Measurements from ENCODE around the gene PRSS57. TPM values are rescaled to one million over a fixed set of nuclear protein-coding genes. Genes with fewer than 3 reads are reported as not detected.

PRSS57 gene
- total and polyA plus RNA-seq, 2 of the 13 experiments (the other 11 are each of a cell fraction or from before 2014, with no cell fraction given): 0.12 TPM; not detected in 1

DNA sequence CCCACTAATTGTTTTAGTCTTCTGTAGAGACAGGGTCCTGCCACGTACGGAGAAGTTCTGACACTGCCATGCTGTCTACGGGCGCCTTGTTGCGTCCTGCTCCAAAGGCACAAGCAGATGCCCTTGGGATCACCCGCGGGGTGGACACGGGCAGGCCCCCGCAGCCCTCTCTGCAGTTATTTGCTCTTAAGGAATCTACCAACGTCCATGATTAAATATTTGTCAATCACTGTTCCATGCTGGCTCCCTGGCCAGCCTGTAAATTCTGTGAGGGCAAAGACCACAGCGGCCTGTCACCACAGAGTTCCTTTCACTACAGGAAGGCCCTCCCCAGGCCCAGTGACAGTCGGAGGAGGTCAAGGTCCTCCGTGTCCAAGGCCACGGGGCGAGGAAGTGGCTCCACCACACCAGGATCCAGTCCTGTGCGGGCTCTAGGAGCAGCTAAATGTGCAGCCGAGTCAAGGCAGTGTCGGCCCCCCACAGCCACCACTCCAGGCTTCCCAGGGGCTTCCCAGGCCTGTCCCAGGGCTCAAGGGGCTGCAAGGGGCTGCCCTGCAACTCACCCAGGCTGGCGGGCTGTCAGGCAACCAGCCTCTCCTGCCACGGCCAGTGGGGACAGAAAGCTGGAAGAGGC is 34.3 kb downstream of the PRSS57 start (continued):
- peak; percentile 57; the same call in 1 of the 2 replicates for TF ChIP-seq ZFP90 (CRISPR knock-in tag; IDR thresholded peaks at IDR 0.05; ENCODE audit: borderline replicate concordance)
- TF ChIP-seq IRF2 (CRISPR knock-in tag; IDR thresholded peaks at IDR 0.05): peak; percentile 91
- no peak for TF ChIP-seq ZNF572 (CRISPR knock-in tag; IDR thresholded peaks at IDR 0.05)
- no peak for TF ChIP-seq ZBTB42 (CRISPR knock-in tag; IDR thresholded peaks at IDR 0.05)
- TF ChIP-seq, protein P1, sequence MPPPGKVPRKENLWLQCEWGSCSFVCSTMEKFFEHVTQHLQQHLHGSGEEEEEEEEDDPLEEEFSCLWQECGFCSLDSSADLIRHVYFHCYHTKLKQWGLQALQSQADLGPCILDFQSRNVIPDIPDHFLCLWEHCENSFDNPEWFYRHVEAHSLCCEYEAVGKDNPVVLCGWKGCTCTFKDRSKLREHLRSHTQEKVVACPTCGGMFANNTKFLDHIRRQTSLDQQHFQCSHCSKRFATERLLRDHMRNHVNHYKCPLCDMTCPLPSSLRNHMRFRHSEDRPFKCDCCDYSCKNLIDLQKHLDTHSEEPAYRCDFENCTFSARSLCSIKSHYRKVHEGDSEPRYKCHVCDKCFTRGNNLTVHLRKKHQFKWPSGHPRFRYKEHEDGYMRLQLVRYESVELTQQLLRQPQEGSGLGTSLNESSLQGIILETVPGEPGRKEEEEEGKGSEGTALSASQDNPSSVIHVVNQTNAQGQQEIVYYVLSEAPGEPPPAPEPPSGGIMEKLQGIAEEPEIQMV (CRISPR knock-in tag; IDR thresholded peaks at IDR 0.05; ENCODE audit: low read depth): no peak; the same call in 1 of the 2 replicates
- TF ChIP-seq, protein P2, sequence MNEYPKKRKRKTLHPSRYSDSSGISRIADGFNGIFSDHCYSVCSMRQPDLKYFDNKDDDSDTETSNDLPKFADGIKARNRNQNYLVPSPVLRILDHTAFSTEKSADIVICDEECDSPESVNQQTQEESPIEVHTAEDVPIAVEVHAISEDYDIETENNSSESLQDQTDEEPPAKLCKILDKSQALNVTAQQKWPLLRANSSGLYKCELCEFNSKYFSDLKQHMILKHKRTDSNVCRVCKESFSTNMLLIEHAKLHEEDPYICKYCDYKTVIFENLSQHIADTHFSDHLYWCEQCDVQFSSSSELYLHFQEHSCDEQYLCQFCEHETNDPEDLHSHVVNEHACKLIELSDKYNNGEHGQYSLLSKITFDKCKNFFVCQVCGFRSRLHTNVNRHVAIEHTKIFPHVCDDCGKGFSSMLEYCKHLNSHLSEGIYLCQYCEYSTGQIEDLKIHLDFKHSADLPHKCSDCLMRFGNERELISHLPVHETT (CRISPR knock-in tag; conservative IDR thresholded peaks at IDR 0.05): peak; percentile 87
- TF ChIP-seq, protein P3, sequence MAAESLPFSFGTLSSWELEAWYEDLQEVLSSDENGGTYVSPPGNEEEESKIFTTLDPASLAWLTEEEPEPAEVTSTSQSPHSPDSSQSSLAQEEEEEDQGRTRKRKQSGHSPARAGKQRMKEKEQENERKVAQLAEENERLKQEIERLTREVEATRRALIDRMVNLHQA (CRISPR knock-in tag; IDR thresholded peaks at IDR 0.05): no peak
- peak; percentile 81 for TF ChIP-seq POGZ (CRISPR knock-in tag; IDR thresholded peaks at IDR 0.05)
- TF ChIP-seq, protein P4, sequence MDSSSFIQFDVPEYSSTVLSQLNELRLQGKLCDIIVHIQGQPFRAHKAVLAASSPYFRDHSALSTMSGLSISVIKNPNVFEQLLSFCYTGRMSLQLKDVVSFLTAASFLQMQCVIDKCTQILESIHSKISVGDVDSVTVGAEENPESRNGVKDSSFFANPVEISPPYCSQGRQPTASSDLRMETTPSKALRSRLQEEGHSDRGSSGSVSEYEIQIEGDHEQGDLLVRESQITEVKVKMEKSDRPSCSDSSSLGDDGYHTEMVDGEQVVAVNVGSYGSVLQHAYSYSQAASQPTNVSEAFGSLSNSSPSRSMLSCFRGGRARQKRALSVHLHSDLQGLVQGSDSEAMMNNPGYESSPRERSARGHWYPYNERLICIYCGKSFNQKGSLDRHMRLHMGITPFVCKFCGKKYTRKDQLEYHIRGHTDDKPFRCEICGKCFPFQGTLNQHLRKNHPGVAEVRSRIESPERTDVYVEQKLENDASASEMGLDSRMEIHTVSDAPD (CRISPR knock-in tag; IDR thresholded peaks at IDR 0.05): no peak; the same call in 1 of the 2 replicates
- no peak for TF ChIP-seq RFX1 (IDR thresholded peaks at IDR 0.05)
- TF ChIP-seq ZFP62 (CRISPR knock-in tag; IDR thresholded peaks at IDR 0.05): peak; percentile 55; the same call in 1 of the 2 replicates
- TF ChIP-seq ZNF383 (CRISPR knock-in tag; IDR thresholded peaks at IDR 0.05; ENCODE audit: borderline replicate concordance): no peak
- no peak; the same call in 1 of the 2 replicates for TF ChIP-seq ZBTB21 (CRISPR knock-in tag; IDR thresholded peaks at IDR 0.05)
- no peak for TF ChIP-seq ZNF782 (CRISPR knock-in tag; IDR thresholded peaks at IDR 0.05; ENCODE audit: borderline replicate concordance)
- 0 out of 2 replicates have a peak, but pooled peaks have one; percentile 82 for TF ChIP-seq ZNF138 (CRISPR knock-in tag; IDR thresholded peaks at IDR 0.05; ENCODE audit: low read depth)
- TF ChIP-seq, protein P5, sequence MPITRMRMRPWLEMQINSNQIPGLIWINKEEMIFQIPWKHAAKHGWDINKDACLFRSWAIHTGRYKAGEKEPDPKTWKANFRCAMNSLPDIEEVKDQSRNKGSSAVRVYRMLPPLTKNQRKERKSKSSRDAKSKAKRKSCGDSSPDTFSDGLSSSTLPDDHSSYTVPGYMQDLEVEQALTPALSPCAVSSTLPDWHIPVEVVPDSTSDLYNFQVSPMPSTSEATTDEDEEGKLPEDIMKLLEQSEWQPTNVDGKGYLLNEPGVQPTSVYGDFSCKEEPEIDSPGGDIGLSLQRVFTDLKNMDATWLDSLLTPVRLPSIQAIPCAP (CRISPR knock-in tag; IDR thresholded peaks at IDR 0.05; ENCODE audit: low read depth): no peak; the same call in 1 of the 2 replicates
- TF ChIP-seq EZH2 (conservative IDR thresholded peaks at IDR 0.05; ENCODE audit: low read depth, low read length): no peak
- no peak for TF ChIP-seq CENPX (CRISPR knock-in tag; IDR thresholded peaks at IDR 0.05)
- peak; percentile 85 for TF ChIP-seq THAP11 (CRISPR knock-in tag; IDR thresholded peaks at IDR 0.05)
- no peak for TF ChIP-seq NFATC3 (CRISPR knock-in tag; IDR thresholded peaks at IDR 0.05)
- no peak for TF ChIP-seq ZNF644 (CRISPR knock-in tag; IDR thresholded peaks at IDR 0.05; ENCODE audit: low read depth)
- peak; percentile 86; the same call in 1 of the 2 replicates for TF ChIP-seq REPIN1 (CRISPR knock-in tag; IDR thresholded peaks at IDR 0.05; ENCODE audit: borderline replicate concordance, low read depth)

Data from HepG2 (cell line).